WTC11 (cell line): Measurements from ENCODE around the gene NRIP2.

Source experiments
- SMAD3 ChIP-seq: sonication (generic); formaldehyde crosslinking; IDR thresholded peaks from 2 replicates; pipeline ENCODE4 v1.8.0; 2022; ENCODE audit warnings: missing genetic modification reagents, mild to moderate bottlenecking, borderline replicate concordance
- SP1 ChIP-seq: sonication (generic); formaldehyde crosslinking; conservative IDR thresholded peaks from 2 replicates; pipeline ENCODE4 v1.8.1; 2022; ENCODE audit warnings: missing genetic modification reagents
- TF ChIP-seq, protein P1 (sequence below): fragments of 200-600 bp; IDR thresholded peaks from 2 replicates; pipeline ENCODE4 v1.8.0; 2022; ENCODE audit warnings: antibody characterized with exemption
- TF ChIP-seq, protein P2 (sequence below): fragments of 250-450 bp; sonication (Bioruptor Pico); IDR thresholded peaks from 2 replicates; pipeline ENCODE4 v1.9.0; 2021; ENCODE audit warnings: mild to moderate bottlenecking, borderline replicate concordance

DNA sequence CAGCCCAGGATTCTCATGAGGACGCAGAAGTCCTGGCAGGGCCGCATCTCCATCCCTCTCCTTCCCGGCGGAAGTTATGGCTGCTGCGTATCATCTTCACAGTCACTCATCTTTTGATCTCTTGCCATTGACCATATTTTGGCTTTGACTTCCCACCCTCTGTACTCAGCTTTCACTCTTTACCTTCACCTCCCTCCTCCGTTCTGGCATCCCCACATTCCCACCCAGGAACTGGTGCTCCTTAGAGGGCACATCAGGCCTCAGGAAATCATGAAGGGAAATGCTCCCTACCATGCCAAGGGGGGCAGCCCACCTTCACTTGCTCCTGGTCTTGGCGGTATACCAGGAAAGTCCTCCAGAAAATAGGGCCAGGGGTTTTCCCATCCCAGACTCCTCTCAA, 20.7 kb upstream of the NRIP2 start:
- TF ChIP-seq SMAD3 (CRISPR knock-in tag) (no peak), SP1 (CRISPR knock-in tag) (no peak)
- TF ChIP-seq, protein P1, sequence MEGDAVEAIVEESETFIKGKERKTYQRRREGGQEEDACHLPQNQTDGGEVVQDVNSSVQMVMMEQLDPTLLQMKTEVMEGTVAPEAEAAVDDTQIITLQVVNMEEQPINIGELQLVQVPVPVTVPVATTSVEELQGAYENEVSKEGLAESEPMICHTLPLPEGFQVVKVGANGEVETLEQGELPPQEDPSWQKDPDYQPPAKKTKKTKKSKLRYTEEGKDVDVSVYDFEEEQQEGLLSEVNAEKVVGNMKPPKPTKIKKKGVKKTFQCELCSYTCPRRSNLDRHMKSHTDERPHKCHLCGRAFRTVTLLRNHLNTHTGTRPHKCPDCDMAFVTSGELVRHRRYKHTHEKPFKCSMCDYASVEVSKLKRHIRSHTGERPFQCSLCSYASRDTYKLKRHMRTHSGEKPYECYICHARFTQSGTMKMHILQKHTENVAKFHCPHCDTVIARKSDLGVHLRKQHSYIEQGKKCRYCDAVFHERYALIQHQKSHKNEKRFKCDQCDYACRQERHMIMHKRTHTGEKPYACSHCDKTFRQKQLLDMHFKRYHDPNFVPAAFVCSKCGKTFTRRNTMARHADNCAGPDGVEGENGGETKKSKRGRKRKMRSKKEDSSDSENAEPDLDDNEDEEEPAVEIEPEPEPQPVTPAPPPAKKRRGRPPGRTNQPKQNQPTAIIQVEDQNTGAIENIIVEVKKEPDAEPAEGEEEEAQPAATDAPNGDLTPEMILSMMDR = no peak
- TF ChIP-seq, protein P2, sequence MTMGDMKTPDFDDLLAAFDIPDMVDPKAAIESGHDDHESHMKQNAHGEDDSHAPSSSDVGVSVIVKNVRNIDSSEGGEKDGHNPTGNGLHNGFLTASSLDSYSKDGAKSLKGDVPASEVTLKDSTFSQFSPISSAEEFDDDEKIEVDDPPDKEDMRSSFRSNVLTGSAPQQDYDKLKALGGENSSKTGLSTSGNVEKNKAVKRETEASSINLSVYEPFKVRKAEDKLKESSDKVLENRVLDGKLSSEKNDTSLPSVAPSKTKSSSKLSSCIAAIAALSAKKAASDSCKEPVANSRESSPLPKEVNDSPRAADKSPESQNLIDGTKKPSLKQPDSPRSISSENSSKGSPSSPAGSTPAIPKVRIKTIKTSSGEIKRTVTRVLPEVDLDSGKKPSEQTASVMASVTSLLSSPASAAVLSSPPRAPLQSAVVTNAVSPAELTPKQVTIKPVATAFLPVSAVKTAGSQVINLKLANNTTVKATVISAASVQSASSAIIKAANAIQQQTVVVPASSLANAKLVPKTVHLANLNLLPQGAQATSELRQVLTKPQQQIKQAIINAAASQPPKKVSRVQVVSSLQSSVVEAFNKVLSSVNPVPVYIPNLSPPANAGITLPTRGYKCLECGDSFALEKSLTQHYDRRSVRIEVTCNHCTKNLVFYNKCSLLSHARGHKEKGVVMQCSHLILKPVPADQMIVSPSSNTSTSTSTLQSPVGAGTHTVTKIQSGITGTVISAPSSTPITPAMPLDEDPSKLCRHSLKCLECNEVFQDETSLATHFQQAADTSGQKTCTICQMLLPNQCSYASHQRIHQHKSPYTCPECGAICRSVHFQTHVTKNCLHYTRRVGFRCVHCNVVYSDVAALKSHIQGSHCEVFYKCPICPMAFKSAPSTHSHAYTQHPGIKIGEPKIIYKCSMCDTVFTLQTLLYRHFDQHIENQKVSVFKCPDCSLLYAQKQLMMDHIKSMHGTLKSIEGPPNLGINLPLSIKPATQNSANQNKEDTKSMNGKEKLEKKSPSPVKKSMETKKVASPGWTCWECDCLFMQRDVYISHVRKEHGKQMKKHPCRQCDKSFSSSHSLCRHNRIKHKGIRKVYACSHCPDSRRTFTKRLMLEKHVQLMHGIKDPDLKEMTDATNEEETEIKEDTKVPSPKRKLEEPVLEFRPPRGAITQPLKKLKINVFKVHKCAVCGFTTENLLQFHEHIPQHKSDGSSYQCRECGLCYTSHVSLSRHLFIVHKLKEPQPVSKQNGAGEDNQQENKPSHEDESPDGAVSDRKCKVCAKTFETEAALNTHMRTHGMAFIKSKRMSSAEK (CRISPR knock-in tag) = no peak
